ENCODE data around the gene TUBB4B.

The TUBB4B gene

DNA sequence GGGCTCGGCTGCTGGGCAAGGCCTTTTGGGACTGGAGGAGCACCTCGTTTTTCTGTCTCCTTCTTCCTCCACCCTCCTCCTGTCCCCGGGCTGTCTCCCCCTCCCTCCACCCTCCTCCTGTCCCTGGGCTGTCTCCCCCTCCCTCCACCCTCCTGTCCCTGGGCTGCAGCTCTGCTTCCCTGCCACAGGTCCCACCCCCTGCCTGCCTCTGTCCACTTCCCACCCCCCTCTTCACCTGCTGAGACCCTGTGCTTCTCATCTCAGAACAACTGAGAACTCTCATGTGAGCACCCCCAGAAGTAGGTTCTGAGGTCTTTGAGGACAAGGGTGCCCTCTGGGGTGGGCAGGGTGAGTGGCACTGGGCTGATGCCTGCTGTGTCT lies 30.6 kb downstream of the TUBB4B start:
- no peak for DNase-seq (ENCODE audit: low spot score)

DNA sequence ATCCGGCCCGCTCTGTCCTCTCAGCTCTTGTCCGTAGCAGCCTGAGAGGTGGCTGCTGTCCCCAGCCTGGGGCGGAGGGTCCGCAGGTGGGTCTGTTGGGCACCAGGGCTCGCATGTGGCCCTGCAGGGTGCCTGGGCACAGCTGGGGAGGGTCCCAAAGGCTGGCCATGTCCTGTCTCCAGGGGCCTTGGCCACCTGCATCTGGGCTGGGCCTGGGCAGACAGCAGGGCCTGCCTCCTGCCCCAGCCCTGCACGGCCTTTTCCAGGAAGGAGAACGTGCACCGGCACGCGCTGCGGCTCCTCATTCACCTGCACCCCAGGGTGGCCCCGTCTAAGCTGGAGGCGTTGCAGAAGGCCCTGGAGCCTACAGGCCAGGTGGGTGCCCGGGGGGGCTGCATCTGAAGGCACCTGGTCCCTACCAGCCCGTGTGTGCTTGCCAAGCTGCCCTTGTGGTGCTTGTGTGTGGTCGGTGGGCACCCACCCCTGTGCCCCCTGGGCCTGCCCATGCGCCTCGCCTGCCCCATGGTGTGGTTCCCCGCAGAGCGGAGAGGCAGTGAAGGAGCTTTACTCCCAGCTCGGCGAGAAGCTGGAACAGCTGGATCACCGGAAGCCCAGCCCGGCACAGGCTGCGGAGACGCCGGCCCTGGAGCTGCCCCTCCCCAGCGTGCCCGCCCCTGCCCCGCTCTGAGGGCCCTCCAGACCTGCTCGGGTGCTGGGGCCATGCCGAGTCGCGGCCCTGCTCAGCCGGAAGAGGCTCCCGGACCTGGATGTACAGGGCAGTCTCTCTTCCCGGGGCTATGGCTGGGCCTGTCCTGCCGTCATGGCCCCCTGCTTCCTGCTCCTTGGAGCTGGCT lies 31.4 kb downstream of the TUBB4B start:
- no peak for DNase-seq (ENCODE audit: low spot score)

DNA sequence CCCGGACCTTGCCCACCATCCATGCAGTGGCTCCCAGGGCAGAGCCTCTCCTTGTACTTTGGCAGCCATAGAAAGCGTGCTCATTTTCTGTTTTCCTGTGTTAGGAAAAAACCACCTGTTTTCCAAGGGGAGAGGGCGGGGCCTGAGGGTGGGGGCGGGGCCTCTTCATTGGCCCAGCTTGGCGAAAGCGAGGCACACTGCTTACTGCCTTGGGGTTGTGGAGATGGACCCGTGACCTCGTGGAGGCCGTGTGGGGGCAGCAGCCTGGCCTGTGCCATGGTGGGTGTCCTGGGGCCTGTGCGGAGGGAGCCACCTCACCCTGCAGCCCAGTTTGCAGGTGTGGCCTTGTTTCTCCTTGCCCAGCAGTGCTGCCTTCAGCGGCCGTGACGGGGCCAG lies 32.0 kb downstream of the TUBB4B start:
- no peak for DNase-seq (ENCODE audit: low spot score)

DNA sequence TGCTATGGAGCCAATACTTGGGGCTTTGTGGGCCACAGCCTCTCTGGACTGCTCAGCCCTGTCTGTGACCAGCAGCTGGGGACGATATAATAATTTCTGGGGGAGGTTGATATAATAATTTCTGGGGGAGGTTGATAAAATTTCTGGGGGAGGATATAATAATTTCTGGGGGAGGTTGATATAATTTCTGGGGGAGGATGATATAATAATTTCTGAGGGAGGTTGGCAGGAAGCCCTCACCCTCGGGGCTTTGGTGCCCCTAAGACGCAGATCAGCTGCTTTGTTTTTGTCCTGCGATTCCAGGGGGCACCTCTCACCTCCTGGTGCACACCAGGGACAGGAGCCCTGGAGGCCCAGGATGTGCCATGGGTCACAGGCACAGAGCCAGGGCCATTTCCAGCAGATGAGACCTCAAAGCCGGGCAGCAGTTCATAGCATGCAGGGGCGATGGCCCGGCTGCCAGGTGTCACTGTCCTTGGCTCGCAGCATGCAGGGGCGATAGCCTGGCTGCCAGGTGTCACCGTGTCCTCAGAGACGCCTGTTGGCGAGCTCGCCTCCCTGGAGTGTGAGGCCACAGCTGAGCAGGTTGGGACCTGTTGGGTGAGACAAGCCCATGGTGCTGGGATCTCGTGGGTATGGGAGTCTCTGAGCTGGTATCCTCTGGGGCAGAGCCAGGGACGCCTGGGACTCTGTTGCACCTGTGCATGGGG lies 32.7 kb downstream of the TUBB4B start:
- DNase-seq (ENCODE audit: low spot score) = no peak

DNA sequence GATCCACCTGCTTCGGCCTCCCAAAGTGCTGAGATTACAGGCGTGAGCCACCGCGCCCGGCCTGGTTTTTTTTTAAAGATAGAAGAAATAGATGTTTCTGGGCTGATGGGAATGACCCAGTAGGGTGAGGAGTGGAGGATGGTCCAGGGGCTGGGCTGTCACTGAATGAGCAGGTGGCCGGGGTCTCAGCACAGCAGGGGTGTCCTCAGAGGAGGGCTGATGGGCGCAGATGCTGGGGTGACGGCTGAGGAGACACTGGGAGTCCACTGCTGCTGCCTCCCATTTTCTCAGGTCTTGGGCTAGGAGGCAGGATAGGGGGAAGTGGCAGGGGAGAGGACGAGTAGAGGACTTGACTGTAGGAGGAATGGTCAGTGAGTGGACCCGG lies 34.1 kb downstream of the TUBB4B start:
- DNase-seq (ENCODE audit: low spot score) = no peak

DNA sequence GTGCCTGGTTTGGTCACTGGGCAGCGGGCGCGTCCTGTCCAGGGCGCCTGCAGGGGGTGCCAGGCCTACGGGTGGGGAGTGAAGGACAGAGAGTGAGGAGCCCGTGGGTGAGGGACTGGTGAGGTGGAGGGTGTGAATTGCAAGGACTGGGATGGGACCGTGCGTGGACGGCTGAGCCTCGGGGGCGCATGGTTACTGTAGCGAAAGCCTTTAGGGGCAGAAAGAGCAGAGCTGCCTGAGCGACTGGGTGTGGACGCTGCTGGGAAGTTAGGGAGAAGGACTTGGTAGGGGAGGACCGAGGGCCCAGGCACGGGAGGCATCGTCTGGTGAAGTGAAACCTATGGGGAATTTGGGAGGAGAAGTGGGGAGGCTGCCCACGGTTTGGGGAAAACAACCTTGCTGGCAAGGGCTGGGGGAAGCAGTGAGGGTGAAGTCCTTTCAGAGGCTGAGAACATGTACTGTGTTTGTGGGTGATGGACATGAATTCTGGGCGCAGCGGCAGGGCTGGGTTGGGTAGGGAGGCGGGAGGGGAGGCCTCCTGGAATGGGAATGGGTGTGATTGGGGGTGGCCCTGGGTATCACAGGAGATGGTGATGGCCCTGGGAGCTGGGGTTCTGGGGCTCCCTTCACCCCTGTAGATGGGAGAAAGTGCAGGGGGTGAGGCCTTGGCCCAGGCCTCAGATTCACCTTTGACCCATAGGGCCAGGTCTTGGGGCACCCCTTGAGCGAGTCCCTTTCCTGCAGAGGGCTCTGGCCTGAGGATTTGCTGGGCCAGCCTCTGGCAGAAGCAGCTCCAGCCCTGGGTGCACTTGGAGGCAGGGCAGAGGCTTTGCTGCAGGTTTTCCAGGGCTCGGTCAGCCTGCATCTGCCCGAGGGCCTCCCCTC lies 34.7 kb downstream of the TUBB4B start:
- no peak for DNase-seq (ENCODE audit: low spot score)

DNA sequence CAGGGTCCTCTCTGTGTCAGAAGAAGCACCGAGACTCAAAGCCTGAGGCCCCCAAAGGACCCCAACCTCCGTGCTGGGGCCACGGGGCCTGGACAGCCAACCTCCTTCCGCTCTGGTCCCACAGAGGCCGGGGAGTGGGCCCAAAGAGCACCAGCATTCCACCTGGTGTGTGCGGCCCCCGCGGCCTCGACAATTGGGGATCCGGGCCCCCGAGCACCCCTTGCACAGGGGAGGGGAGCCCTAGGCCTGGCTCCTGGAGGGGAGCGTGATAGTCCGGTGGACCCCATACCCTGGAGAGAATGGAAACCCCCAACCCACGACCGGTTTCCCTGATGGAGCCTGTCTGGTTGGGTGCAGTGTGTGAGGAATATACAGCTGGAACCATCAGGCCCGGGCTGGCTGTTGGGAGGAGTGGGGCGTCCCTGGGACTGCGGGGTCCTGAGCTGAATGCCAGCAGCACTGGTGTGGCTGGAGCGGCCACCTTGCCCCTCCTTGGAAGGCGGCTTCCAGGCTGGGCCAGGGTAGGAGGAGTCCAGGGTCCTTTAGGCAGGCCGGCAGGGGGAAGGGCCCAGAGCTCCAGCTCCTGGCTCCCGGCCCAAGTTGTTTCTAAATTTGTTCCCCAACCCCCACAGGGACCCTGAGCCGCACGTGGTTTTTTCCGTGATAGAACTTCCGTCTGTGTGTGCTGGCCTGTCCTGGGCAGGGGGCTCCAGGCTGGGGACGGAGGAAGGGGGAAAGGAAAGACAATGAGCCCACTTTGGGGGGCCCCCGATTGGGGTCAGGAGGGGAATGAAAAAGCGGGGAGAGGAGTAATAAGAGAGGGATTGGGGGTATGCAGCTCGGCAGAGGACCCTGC lies 35.6 kb downstream of the TUBB4B start:
- no peak for DNase-seq (ENCODE audit: low spot score)

DNA sequence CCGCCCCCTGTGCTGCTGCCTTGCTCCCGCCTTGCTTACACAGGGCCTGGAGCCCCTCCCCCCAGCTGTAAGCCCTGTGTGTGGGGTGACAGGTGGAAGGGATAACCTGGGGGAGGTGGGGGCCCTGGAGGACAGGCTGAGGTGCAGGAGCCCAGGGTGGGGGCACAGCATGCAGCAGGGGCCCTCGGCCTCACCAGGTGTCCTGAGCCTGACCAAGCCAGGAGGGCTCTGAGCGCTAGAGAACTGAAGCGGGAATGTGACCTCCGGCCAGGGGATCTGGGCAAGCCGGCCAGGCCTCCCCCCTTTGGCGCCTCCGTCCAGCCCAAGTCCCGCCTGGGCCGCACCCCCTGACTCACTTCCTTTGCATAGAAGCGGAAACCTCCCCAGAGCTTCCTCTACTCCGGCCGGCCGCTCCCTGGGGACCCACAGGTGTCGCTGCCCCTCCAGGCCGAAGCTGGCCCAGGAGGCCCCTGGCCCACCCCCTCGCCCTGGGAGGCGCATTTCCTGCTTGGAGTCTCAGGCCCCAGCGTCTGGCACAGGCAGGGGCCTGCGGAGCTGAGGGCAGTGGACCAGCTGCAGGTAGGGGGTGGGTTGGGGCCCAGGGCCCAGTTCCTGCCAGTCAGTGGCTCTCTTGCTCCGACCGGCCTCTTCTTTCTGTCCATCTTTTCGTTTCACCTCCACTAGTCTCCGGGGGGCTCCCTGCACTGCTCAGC lies 36.4 kb downstream of the TUBB4B start, which contains the start of gene TOR4A:
TSS of gene TOR4A (plus strand) at position 398 of the 713 bp plus-strand sequence. CDS start 964 bp downstream, outside the sequence.
- no peak for DNase-seq (ENCODE audit: low spot score)

DNA sequence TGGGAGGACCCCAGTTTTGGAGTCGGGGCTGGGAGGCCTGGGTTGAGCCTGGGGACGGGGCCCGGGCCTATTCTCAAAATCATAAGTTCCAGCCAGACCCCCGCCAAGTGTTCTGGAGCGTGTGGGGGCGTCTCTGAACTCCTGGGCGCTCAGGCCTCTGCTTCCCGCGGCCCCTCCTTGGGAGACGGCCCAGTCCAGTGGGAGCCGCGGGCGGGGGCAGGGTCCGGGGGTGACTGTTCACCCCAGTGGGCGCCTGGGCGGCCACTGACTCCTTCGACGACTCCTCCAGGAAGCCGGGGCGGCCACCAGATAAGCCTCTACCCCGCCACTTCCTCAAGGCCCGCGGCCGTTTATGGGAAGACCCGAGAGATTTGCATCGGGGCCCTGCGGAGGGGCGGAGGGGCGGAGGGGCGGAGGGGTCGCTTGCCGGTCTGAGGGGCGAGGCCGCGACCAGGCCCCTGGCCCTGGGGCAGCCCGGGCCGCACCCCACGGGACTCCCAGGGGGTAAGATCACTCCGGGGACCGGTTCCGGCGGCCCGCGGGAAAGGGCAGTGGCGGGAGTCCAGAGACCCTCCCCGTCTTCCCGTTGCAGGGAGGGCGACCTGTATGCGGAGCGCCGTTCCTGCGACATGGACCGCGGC lies 37.1 kb downstream of the TUBB4B start:
- DNase-seq (ENCODE audit: low spot score) = no peak

DNA sequence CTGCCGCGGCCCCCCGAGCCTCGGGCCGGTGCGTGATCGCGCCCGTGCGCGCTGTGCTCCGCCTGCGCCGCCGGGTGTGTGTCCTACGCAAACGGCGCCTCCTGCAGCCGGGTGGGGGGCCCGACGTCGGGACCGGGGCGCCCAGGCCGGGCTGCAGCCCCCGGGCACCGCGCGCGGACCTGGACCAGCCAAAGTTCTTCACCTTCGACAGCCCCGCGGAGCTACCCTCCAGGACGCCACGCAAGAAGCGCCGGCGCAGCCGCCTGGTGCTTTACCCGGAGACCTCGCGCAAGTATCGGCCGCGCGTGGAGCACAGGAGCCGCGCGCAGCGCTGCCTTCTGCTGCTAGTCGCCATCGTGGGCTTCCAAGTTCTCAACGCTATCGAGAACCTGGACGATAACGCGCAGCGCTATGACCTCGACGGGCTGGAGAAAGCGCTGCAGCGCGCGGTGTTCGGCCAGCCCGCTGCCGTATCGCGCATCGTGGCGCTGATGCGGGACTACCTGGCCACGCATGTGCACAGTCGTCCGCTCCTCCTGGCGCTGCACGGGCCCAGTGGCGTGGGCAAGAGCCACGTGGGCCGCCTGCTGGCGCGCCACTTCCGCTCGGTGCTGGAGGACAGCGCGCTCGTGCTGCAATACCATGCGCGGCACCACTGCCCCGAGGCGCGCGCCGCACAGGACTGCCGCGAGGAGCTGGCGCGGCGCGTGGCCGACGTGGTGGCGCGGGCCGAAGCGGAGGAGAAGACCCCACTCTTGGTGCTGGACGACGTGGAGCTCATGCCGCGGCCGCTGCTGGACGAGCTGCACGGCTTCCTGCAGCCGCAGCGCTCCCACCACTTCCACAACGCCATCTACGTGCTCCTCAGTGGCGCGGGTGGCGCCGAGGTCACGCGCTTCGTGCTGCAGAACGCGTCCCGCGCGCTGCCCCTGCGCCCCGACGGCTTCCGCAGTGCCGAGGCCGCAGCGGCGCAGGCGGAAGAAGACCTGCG lies 37.9 kb downstream of the TUBB4B start:
- no peak for DNase-seq (ENCODE audit: low spot score)

DNA sequence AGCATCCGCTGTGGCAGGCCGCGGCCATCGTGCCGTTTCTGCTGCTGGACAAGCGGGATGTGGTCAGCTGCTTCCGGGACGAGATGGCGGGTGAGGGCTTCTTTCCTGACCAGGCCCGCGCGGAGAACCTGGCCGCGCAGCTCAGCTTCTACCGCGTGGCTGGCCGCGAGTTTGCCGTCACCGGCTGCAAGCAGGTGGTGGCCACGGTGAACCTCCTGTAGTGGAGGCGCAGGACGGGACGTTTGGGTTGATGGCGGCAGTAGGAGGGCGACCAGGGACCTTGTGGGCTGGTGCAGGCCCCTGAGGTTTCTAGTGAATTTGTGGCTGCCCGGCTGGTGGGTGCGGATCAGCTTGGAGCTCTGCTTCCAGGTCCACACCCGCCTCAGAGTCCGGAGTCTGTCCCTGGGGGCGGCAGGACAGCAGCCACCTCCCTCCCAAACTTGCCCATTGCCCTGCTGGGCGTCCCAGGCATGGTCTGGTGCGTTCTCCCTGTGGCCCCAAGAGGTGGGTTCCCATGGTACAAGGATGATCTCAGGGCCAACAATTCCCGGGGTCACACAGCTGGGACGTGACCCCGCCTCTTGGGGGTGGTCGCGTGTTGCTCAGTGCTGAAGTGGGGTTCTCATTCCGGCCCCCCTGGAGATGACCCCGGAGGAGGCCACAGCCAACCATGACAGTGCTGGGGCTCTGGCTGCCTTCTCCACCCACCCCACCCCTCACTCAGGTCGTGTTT lies 38.8 kb downstream of the TUBB4B start:
- DNase-seq (ENCODE audit: low spot score) = no peak

DNA sequence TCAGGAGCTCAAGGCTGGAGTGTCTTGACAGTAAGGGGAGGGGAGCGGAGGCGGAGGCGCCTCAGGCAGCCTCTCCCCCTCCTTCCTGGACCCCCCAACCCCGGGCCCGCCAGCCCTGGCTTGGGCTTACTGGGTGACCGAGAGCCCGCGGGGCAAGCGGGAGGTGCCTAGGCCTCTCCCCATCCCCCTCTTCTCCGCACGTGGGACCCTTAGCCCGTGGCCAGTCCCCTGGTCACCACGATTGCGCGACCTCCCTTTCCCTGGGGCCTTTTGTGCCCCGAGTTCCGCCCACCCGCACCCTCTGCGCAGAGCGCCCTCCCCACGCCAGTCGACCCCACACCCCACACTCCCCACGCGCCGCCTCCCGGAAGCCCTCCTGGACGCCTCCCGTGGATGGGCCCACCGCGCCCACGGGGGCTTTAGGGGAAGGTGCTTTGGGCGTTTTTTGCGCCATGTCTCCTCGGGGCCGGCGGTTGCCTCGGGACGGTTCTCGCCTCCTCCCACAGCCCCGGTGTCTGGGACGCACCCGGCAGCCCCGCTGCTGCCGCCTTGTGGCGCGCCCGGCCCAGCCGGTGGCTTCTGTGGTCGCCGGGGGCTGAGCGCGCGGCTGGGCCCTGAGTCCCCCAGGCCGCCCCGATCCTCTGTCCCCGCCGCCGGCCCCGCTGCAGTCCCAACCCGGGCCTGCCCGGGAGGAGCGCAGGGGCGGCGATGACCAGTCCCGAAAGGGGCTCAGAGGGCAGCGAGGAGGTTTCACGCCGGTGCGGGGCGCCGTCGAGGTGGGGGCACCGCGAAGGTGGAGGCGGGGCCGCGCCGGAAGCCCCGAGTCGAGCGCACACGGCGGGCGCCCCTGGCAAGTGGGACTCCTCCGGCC lies 39.6 kb downstream of the TUBB4B start:
- DNase-seq (ENCODE audit: low spot score) = peak; percentile 90

DNA sequence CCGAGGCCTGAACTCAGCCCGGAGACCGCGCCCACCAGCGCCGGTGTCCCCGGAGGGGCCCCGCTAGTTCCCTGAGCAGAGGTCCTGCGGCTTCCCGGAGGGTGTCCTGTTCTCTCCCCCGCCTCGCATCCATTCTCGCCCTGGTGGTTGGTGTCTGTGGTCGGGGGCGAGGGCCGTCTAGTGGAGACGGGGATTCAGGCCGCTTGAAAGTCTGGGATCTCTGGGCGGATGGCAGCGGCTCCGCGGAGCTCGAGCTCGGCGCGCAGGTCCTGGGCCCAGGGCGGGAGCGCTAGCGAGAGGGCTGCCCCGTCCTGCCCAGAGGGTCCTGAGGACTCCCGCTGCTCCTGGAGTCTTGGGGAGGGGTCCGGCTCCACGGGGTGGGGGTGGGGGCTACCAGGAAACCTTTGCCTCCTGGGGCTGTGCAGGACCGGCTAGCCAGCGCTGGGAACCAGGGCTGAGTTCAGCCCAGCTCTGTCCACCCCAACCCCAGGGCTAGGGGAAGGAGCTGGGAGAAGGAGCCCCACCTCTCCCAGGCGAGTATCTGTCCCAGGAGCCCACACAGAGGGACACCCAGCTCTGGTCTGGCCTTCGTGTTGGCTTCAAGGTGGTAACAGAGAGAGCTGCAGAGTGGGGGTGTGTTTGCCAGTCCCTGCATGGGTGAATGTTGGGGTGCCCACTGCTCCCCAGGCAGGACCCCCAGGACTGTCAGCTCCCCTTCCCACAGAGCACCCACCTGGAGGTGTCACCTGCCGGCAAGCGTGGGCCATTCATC lies 40.4 kb downstream of the TUBB4B start:
- no peak for DNase-seq (ENCODE audit: low spot score)

DNA sequence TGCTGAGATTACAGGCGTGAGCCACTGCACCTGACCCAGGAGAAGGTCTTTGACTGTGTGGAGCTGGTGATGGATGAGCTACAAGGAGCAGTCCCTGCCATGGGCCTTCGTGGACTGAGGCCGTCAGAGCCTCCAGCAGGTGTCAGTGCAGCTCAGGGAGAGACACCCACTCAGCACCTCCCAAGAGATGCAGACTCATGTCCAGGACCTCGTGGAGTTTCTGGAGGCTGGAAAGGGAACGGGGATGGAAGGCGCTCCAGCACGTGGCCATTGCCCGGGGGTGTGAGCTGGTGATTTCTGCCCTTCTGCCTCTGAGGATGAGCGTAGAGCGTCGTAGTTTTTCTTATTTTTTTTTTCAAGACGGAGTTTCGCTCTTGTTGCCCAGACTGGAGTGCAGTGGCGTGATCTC lies 45.9 kb downstream of the TUBB4B start:
- DNase-seq (ENCODE audit: low spot score) = peak; percentile 84

DNA sequence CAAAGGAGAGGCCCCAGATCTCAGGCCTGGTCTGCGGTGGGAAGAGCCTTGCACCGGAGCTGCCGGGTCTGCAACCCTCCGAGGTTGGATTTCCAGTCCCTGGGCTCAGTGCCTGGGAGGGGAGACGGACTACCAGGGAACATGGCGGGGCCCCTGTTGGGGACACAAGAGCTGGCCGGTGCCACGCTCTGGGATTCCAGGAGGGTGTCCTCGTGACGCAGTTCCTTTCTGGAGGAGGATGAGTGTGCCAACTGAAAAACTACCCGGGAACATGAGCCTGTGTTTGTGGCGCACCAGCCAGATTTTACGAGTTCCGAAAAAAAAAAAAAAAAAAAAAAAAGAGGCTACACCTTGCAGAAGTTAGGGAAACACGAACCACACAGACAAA lies 52.0 kb downstream of the TUBB4B start:
- no peak for DNase-seq (ENCODE audit: low spot score)

Data from D341Med (cell line).